ENCODE data around the gene MITD1.
"Not testable (repeated sequence)": the region's sequence is repeated elsewhere in the genome, so short reads cannot be mapped to it uniquely, and the experiment has no call there.

Gene MITD1

GRCh38 chr2:99153921-99154604 lies 26.8 kb downstream of the MITD1 start:
- no peak for DNase-seq

GRCh38 chr2:99152199-99152895 lies 28.5 kb downstream of the MITD1 start:
- no peak for DNase-seq

GRCh38 chr2:99150706-99151105 lies 30.2 kb downstream of the MITD1 start:
- DNase-seq: no peak

GRCh38 chr2:99141110-99142108 lies 39.4 kb downstream of the MITD1 start, which contains the start of gene C2orf15:
C2orf15 (plus strand) TSS chr2:99141707; CDS start chr2:99150559, 8,852 bp downstream.
- DNase-seq: peak; percentile 93 to 95

GRCh38 chr2:99140860-99141109 lies 40.1 kb downstream of the MITD1 start:
- DNase-seq: no peak

GRCh38 chr2:99140056-99140859 lies 40.6 kb downstream of the MITD1 start:
- no peak for DNase-seq

GRCh38 chr2:99139003-99139402 lies 41.9 kb downstream of the MITD1 start:
- DNase-seq: no peak

GRCh38 chr2:99135044-99135556 lies 45.8 kb downstream of the MITD1 start:
- DNase-seq: not testable (repeated sequence)

- DNase-seq: no peak
Measured at GRCh38 chr2:99127981-99128380, 52.9 kb downstream of the MITD1 start.

All from stimulated activated CD4-positive, alpha-beta T cell treated with anti-CD3 and anti-CD28 coated beads, Interleukin-2, amount 100 ng/mL, for 48 hours (primary cell).